ENCODE data around the gene LRRC1. TPM values are rescaled to one million over a fixed set of nuclear protein-coding genes. Genes with fewer than 3 reads are reported as not detected.

LRRC1 gene
- total RNA-seq, 1 donor from 2014 or later = 6.4 TPM

- intact Hi-C loops (cut with DNase I) = no loop called here
- no peak for DNase-seq (ENCODE audit: low spot score)
Measured at GRCh38 chr6:53910834-53911233, 116.0 kb downstream of the LRRC1 start.

GRCh38 chr6:53912661-53913060, 117.9 kb downstream of the LRRC1 start:
- intact Hi-C loops (cut with DNase I) = no loop called here

DNA sequence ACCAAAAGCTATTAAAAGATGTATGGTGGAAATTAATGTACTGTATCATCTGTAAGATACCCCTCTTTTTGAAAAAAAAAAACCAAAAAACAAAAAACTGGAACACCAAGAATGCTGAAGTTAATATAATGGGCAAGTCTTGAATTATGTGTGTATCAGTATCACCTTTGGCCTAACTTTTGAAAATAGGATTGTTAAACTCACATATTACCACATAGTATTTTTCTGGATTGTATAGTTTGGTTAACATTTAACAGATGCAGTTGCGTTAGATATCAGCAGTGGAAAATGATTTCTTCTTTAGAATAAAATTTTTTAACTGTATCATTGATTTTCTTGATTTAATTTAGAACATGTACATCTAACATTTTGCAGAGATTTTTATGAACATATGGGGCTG, 118.5 kb downstream of the LRRC1 start:
- intact Hi-C loops (cut with DNase I) = no loop called here
- DNase-seq (ENCODE audit: low spot score) = no peak

More at GRCh38 chr6:53912661-53913060, 117.9 kb downstream of the LRRC1 start:
- DNase-seq (ENCODE audit: low spot score) = no peak

GRCh38 chr6:53915026-53915691, 120.4 kb downstream of the LRRC1 start:
- DNase-seq (ENCODE audit: low spot score) = no peak
- intact Hi-C loops (cut with DNase I) = no loop called here

GRCh38 chr6:53916804-53917463, 122.1 kb downstream of the LRRC1 start:
- intact Hi-C loops (cut with DNase I) = no loop called here
- DNase-seq (ENCODE audit: low spot score) = no peak

DNA sequence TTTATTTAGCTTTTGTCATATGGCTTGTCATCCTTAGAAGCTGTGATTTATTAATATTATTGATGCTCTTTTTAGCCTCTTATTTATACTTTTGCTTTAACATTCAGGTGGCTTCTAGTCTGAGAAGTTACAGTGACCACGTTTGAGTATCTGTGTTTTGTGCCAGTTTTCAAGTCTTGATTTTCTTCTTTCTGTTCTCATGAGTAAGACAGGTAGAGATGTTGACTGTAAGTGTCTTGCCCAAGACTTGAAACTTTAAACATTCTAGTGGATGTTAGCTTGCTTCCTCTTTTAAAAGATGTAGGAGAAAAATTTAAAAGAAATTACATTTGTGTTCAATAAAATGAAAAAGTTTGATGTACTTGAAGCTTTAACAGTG, 122.6 kb downstream of the LRRC1 start:
- no peak for DNase-seq (ENCODE audit: low spot score)
- intact Hi-C loops (cut with DNase I) = no loop called here

- no peak for DNase-seq (ENCODE audit: low spot score)
- intact Hi-C loops (cut with DNase I) = no loop called here
Measured at GRCh38 chr6:53918854-53919510, 124.2 kb downstream of the LRRC1 start.

- no peak for DNase-seq (ENCODE audit: low spot score)
- intact Hi-C loops (cut with DNase I) = no loop called here
Measured at GRCh38 chr6:53919881-53920360, 125.1 kb downstream of the LRRC1 start.

DNA sequence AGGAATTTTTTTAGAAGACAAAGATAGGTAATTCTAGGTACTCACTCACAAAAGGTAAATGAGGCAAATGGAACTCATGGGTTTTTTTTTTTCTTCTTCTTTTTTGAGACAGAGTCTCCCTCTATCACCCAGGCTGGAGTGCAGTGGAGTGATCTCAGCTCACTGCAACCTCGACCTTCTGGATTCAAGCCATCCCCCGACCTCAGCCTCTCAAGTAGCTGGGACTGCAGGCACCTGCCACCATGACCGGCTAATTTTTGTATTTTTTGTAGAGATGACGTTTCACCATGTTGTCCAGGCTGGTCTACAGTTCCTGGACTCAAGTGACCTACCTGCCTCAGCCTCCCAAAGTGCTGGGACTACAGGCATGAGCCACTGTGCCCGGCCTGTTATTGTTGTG, 126.1 kb downstream of the LRRC1 start:
- DNase-seq (ENCODE audit: low spot score) = no peak
- intact Hi-C loops (cut with DNase I) = no loop called here

- DNase-seq (ENCODE audit: low spot score) = no peak
- intact Hi-C loops (cut with DNase I) = no loop called here
Measured at GRCh38 chr6:53921639-53922038, 126.8 kb downstream of the LRRC1 start.

DNA sequence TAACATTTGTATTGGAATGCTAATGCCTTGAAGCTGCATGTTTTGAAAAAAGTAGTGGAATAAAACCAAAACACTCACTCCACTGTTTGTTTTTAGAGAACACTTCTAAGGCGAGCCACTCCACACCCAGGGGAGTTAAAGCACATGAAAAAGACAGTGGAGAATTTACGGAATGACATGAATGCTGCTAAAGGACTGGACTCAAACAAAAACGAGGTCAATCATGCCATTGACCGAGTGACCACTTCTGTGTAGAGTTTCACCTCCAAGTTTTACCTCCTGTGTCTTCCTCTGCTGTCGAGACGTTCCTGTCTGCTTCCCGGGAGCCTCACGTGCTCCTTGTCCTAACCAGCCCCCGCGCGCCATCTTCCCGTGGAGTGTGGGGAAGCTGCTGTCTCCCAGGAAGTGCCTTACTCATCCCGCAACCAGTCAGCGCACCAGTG, 127.8 kb downstream of the LRRC1 start:
- DNase-seq (ENCODE audit: low spot score) = no peak
- intact Hi-C loops (cut with DNase I) = no loop called here

- no peak for DNase-seq (ENCODE audit: low spot score)
- intact Hi-C loops (cut with DNase I) = no loop called here
Measured at GRCh38 chr6:53924277-53924676, 129.5 kb downstream of the LRRC1 start.

DNA sequence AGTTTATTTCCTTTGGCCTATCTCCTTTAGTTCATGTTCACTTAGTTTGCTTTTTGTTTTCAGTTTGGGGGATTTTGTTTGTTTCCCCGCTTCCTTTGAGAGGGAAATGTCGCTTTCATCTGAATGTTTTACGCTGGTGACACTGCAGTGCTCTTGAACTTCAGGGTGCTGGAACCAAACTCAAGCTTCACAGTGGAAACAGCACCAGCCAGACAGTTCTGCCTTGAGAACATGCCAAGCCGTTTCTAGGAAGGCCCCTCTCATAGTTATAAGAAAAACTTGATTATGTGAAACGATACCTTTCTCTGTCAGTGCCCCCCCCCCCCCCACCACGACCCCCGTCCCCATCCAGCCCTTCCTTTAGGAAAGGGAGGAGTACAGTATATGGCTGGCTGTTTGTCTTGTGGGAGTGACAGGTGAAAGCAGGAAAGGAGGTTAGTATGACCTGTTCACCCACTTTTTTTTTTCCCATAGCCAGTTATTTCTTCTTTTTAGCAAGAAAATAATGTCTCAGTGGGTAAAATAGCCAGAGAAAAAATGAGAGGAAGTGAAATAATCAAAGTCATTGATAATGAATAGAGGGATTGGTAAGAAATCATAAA, 130.1 kb downstream of the LRRC1 start:
- intact Hi-C loops (cut with DNase I) = loop anchor here (5.0 kb wide), 1 partner anchor 128 kb away; the partner anchor contains the start of gene LRRC1
- no peak for DNase-seq (ENCODE audit: low spot score)

DNA sequence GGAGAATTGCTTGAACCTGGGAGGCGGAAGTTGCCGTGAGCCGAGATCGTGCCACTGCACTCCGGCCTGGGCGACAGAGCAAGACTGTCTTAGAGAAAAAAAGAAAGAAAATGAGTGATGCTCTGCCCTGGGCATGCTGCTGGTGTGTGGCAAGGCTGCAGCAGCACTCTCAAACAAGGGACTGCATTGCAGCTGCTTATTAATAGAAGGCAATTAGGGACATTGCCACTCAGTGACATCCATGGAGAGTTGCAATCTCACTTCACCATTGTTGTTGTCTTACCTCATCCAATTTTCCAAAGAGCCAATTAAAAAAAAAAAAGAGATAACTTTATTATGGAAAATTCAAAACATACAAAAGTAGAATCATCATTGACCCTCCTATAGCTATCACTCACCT, 131.1 kb downstream of the LRRC1 start:
- DNase-seq (ENCODE audit: low spot score) = no peak
- intact Hi-C loops (cut with DNase I) = loop anchor here (5.0 kb wide), 1 partner anchor 129 kb away; the partner anchor contains the start of gene LRRC1

DNA sequence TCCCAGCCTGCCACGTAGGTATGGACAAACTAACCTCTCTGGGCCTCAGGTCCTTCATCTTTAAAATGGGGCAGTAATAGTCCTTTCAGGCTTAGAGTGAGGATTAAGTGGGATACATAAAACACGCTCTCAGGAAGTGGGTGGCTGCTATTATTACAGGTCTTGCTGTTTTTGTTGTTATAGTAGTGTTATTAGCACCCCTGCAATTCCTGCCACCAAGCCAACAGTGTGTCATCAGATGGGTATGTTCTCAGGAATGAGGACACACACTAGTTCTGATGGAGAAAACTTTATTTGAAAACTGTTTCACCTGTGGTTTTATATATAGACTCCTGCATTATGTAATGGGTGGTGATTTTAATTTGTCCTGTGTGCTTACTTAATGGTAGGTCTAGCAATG, 131.7 kb downstream of the LRRC1 start:
- no peak for DNase-seq (ENCODE audit: low spot score)
- intact Hi-C loops (cut with DNase I) = loop anchor here (5.0 kb wide), 1 partner anchor 129 kb away; the partner anchor contains the start of gene LRRC1

DNA sequence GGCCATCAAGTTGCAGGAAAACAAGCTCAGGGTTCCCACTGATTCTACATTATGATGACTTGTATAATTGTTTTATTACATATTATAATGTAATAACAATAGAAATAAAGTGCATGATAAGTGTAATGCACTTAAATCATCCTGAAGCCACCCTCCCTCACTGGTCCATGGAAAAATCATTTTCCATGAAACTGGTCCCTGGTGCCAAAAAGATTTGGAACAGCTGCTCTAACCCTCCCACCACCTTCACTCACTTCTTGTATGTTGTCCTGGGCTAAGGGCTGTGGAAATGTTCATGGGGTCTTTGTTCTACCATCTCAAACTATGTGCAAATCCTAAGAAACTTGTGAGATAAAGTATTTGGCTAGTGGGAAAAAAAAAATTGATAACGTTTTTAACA, 133.8 kb downstream of the LRRC1 start:
- DNase-seq (ENCODE audit: low spot score) = no peak
- intact Hi-C loops (cut with DNase I) = loop anchor here (5.0 kb wide), 1 partner anchor 131 kb away; the partner anchor contains the start of gene LRRC1

GRCh38 chr6:53929041-53929820, 134.4 kb downstream of the LRRC1 start:
- no peak for DNase-seq (ENCODE audit: low spot score)
- intact Hi-C loops (cut with DNase I) = loop anchor here (5.0 kb wide), 1 partner anchor 132 kb away; the partner anchor contains the start of gene LRRC1

DNA sequence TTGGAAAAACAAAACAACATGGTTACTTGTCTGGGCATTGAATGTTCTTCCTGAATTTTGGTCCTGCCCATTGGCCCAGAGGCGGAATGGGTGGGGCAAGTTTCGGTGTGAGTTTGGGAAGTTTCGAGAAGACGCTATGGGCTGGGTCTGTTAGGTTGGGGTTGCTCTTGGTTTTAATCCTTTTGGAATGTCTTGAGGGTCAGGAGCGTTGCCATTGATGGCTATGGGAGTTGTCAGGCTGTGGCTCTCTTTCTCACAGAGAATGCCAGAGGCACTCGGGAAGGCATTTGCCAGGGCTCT, 135.0 kb downstream of the LRRC1 start:
- DNase-seq (ENCODE audit: low spot score) = no peak
- intact Hi-C loops (cut with DNase I) = loop anchor here (5.0 to 10.0 kb wide), 2 partner anchors 65 to 132 kb away; partner anchors contain the start of gene LRRC1

DNA sequence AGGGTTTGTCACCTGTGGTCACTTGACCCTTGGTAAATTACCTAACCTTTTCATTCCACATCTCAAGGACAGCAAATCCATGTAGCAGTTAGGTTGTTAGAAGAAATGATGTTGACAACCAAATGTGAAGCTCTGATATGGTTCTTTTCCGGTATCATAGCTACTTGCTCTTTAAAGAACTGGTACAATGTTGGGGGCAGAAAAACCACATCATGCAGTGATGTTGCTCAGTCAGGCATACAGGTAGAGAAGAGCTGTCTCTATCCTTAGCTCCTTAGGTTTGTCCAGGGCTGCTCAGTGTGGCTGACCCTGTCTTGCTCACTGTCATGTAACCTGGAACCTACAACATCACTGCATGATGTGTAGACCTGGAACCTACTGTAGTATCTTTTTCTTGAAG, 135.5 kb downstream of the LRRC1 start:
- no peak for DNase-seq (ENCODE audit: low spot score)
- intact Hi-C loops (cut with DNase I) = loop anchor here (10.0 kb wide), 1 partner anchor 66 kb away; no protein-coding TSS in a partner anchor

Data from cardiac septum (tissue), 1 donor.